Transverse colon (tissue), 4 donors: ENCODE data around the gene SLC44A4.

Experiments
- EP300 ChIP-seq: sonication (generic); formaldehyde crosslinking; IDR thresholded peaks from one replicate; pipeline ENCODE4 v1.6.1; 2017; ENCODE audit warnings: antibody characterized with exemption, low read depth
- POLR2A ChIP-seq: fragments of 450-650 bp; IDR thresholded peaks from one replicate; pipeline ENCODE4 v1.6.1; 2016; ENCODE audit warnings: antibody characterized with exemption, mild to moderate bottlenecking, moderate library complexity
- POLR2AphosphoS5 ChIP-seq, 3 donors: sonication (generic); formaldehyde crosslinking; IDR thresholded peaks; one replicate each; pipeline ENCODE4 v1.6.1; 2016; ENCODE audit warnings: antibody characterized with exemption in 3 of 3
- TF ChIP-seq, protein P1 (sequence below), 5 experiments: fragments of 200-600 bp in 3 of 5; fragments of 450-650 bp in 2 of 5; sonication (generic) in 3 of 5; IDR thresholded peaks; 1 replicate in 2 of 5; 2 replicates in 3 of 5; pipeline ENCODE4 v1.5.1; 2016 to 2017; ENCODE audit warnings: antibody characterized with exemption in 5 of 5, inconsistent platforms in 3 of 5, mild to moderate bottlenecking in 2 of 5, moderate library complexity in 1 of 5

DNA sequence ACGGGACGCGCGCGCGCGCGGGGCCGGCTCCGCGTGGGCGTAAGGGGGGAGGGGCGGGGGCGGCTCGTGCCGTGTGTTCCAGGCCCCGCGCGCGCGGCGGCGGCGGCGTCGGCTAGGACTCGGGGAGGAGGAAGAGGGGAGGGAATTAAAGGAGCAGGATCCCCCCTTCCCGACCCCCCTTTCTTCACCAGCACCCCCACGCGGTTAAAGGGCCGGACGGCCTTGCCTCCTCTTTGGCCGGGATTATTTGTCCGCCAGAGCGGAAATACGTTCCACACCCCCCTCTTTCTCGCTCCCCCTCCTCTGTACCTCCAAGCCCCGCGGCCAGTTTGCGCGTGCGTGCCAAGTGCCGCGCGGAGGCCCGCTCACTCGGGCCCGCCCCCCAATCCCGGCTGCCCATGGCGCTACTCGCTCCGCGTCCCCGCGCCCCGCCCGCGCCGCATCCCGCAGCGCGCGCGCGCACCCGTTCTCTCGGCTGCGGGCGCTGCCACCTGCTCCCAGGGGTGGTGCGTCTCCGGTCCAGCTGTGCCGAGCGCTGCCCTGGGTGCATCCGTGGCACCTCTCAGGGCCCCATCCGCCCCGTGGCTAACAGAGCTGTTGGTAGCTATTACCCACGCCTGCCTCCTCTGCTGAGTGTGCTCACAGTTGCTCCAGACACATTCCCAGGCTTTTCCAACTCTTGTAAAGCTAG lies 23.3 kb upstream of the SLC44A4 start, which contains the start of gene ZBTB12:
- TF ChIP-seq, protein P1, sequence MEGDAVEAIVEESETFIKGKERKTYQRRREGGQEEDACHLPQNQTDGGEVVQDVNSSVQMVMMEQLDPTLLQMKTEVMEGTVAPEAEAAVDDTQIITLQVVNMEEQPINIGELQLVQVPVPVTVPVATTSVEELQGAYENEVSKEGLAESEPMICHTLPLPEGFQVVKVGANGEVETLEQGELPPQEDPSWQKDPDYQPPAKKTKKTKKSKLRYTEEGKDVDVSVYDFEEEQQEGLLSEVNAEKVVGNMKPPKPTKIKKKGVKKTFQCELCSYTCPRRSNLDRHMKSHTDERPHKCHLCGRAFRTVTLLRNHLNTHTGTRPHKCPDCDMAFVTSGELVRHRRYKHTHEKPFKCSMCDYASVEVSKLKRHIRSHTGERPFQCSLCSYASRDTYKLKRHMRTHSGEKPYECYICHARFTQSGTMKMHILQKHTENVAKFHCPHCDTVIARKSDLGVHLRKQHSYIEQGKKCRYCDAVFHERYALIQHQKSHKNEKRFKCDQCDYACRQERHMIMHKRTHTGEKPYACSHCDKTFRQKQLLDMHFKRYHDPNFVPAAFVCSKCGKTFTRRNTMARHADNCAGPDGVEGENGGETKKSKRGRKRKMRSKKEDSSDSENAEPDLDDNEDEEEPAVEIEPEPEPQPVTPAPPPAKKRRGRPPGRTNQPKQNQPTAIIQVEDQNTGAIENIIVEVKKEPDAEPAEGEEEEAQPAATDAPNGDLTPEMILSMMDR (IDR thresholded peaks at IDR 0.05) = peak in 1 of 5 experiments; percentile 36
- TF ChIP-seq POLR2A (peak; percentile 60), POLR2AphosphoS5 (IDR thresholded peaks at IDR 0.05) (peak in 2 of 3 donors; percentile 62 to 71), EP300 (no peak)
